Neural cell (in vitro differentiated cells): ENCODE measurements around the gene DNAAF9. TPM values are rescaled to one million over a fixed set of nuclear protein-coding genes. Genes with fewer than 3 reads are reported as not detected.

Source experiments
- H2AFZ ChIP-seq: fragments of 200-600, 300-800 bp; sonication (generic), shearing (Covaris generic); 2 replicates; pipeline ENCODE4 v1.6.0; 2014; ENCODE audit warnings: low read depth, mild to moderate bottlenecking, antibody characterized with exemption, low read length, moderate library complexity
- H3F3A ChIP-seq: fragments of 200-600 bp; shearing (Covaris generic); 2 replicates; pipeline ENCODE4 v1.6.1; 2016; ENCODE audit warnings: mild to moderate bottlenecking, moderate library complexity, mixed read lengths, antibody characterized with exemption, low read length; ENCODE audit not compliant: insufficient read depth, poor library complexity, severe bottlenecking
- H3K27ac ChIP-seq: fragments of 200-600, 300-800 bp; sonication (generic), shearing (Covaris generic); 2 replicates; pipeline ENCODE4 v1.5.1; 2014; ENCODE audit warnings: mild to moderate bottlenecking, low read length, moderate library complexity
- H3K27me3 ChIP-seq: fragments of 300-800, 200-600 bp; sonication (generic), shearing (Covaris generic); 2 replicates; pipeline ENCODE4 v1.6.0; 2014; ENCODE audit warnings: mild to moderate bottlenecking, low read depth, low read length, moderate library complexity; ENCODE audit not compliant: insufficient read depth
- H3K36me3 ChIP-seq: fragments of 300-800, 200-600 bp; sonication (generic), shearing (Covaris generic); 2 replicates; pipeline ENCODE4 v1.5.1; 2014; ENCODE audit warnings: mild to moderate bottlenecking, antibody characterized with exemption, low read length, moderate library complexity; ENCODE audit not compliant: insufficient read depth
- H3K4me2 ChIP-seq: fragments of 300-800, 200-600 bp; sonication (generic), shearing (Covaris generic); 2 replicates; pipeline ENCODE4 v1.6.0; 2014; ENCODE audit warnings: mild to moderate bottlenecking, low read length
- H3K4me3 ChIP-seq: fragments of 300-800, 200-600 bp; sonication (generic), shearing (Covaris generic); 2 replicates; pipeline ENCODE4 v1.5.1; 2014; ENCODE audit warnings: mild to moderate bottlenecking, low read length, moderate library complexity
- H3K79me2 ChIP-seq: fragments of 200-600 bp; shearing (Covaris generic); replicated peaks from 2 replicates; pipeline ENCODE4 v1.6.0; 2014; ENCODE audit warnings: mild to moderate bottlenecking, low read length, moderate library complexity; ENCODE audit not compliant: insufficient read depth
- H3K9ac ChIP-seq: fragments of 300-800, 200-600 bp; sonication (generic), shearing (Covaris generic); 2 replicates; pipeline ENCODE4 v1.6.1; 2016; ENCODE audit warnings: mild to moderate bottlenecking, low read length, mixed read lengths
- H3K9me2 ChIP-seq: fragments of 200-600 bp; shearing (Covaris generic); 2 replicates; pipeline ENCODE4 v1.6.1; 2016; ENCODE audit warnings: mild to moderate bottlenecking, low read length, mixed read lengths; ENCODE audit not compliant: insufficient read depth
- H3K9me3 ChIP-seq: fragments of 200-600, 300-800 bp; sonication (generic), shearing (Covaris generic); 2 replicates; pipeline ENCODE4 v1.6.1; 2016; ENCODE audit warnings: mild to moderate bottlenecking, mixed run types, low read length, moderate library complexity, mixed read lengths
- H4K20me1 ChIP-seq: fragments of 200-600 bp; shearing (Covaris generic); 2 replicates; pipeline ENCODE4 v1.6.1; 2016; ENCODE audit warnings: mild to moderate bottlenecking, mixed run types; ENCODE audit not compliant: insufficient read depth
- CTCF ChIP-seq: fragments of 450-650 bp; IDR thresholded peaks from 2 replicates; pipeline ENCODE4 v1.5.1; 2014; ENCODE audit warnings: antibody characterized with exemption, mild to moderate bottlenecking, moderate library complexity; ENCODE audit not compliant: poor library complexity, severe bottlenecking
- EP300 ChIP-seq: fragments of 450-650 bp; conservative IDR thresholded peaks from 2 replicates; pipeline ENCODE4 v1.6.1; 2014; ENCODE audit warnings: antibody characterized with exemption, mild to moderate bottlenecking, moderate library complexity; ENCODE audit not compliant: poor library complexity, severe bottlenecking
- EZH2 ChIP-seq: fragments of 200-600, 300-800 bp; shearing (Covaris generic), sonication (generic); IDR thresholded peaks from 2 replicates; pipeline ENCODE4 v1.6.1; 2014; ENCODE audit warnings: antibody characterized with exemption, low read length, borderline replicate concordance, mild to moderate bottlenecking; ENCODE audit not compliant: insufficient read depth, poor library complexity, severe bottlenecking
- MXI1 ChIP-seq: fragments of 450-650 bp; conservative IDR thresholded peaks from 2 replicates; pipeline ENCODE4 v1.6.1; 2014; ENCODE audit warnings: antibody characterized with exemption, mild to moderate bottlenecking; ENCODE audit not compliant: poor library complexity, severe bottlenecking
- POLR2AphosphoS5 ChIP-seq: IDR thresholded peaks from 2 replicates; pipeline ENCODE4 v1.6.1; 2012
- RAD21 ChIP-seq: fragments of 450-650 bp; conservative IDR thresholded peaks from 2 replicates; pipeline ENCODE4 v1.6.1; 2014; ENCODE audit warnings: antibody characterized with exemption, mild to moderate bottlenecking, moderate library complexity
- REST ChIP-seq: IDR thresholded peaks from 2 replicates; pipeline ENCODE4 v1.6.1; 2012; ENCODE audit warnings: borderline replicate concordance
- SMC3 ChIP-seq: fragments of 450-650 bp; conservative IDR thresholded peaks from 2 replicates; pipeline ENCODE4 v1.6.1; 2014; ENCODE audit warnings: antibody characterized with exemption, mild to moderate bottlenecking, moderate library complexity; ENCODE audit not compliant: poor library complexity
- TAF1 ChIP-seq: IDR thresholded peaks from 2 replicates; pipeline ENCODE4 v1.6.1; 2012; ENCODE audit warnings: low read depth
- polyA plus RNA-seq: library from polyadenylated mRNA; depleted of rRNA; stranded (reverse); fragments of >200 nt; gene quantifications from 2 replicates; pipeline ENCODE4 v1.2.3, GENCODE V29; 2014

The DNAAF9 gene
- polyA plus RNA-seq, 1 donor from 2014 or later = 58.0 TPM

GRCh38 chr20:3392756-3393155, 14.7 kb downstream of the DNAAF9 start:
- no peaks in the 10 kb centered on the region for H3K36me3 ChIP-seq
- H3F3A ChIP-seq = no peaks in the 10 kb centered on the region
- H3K4me3 ChIP-seq = no peak overlapping the region
- H3K9me3 ChIP-seq = no peaks in the 10 kb centered on the region
- no peak overlapping the region for H3K9ac ChIP-seq
- no peaks in the 10 kb centered on the region for H3K9me2 ChIP-seq
- TF ChIP-seq TAF1 (no peak), SMC3 (no peak), RAD21 (no peak), MXI1 (no peak), POLR2AphosphoS5 (no peak), EZH2 (no peak), EP300 (no peak), CTCF (no peak), REST (no peak)
- H3K4me2 ChIP-seq = no peak overlapping the region
- no peak overlapping the region for H2AFZ ChIP-seq
- H3K27ac ChIP-seq = no peak overlapping the region
- no peaks in the 10 kb centered on the region for H4K20me1 ChIP-seq
- H3K79me2 ChIP-seq = peaks cover 74% of the 10 kb centered on the region
- no peaks in the 10 kb centered on the region for H3K27me3 ChIP-seq

- no peaks in the 10 kb centered on the region for H3F3A ChIP-seq
- TF ChIP-seq MXI1 (no peak), EP300 (no peak)
- no peak overlapping the region for H3K4me2 ChIP-seq
- no peak overlapping the region for H3K4me3 ChIP-seq
- H3K27me3 ChIP-seq = no peaks in the 10 kb centered on the region
- no peaks in the 10 kb centered on the region for H3K9me3 ChIP-seq
- no peaks in the 10 kb centered on the region for H3K9me2 ChIP-seq
- peaks cover 80% of the 10 kb centered on the region for H3K79me2 ChIP-seq
- no peaks in the 10 kb centered on the region for H3K36me3 ChIP-seq
- no peak overlapping the region for H2AFZ ChIP-seq
- no peaks in the 10 kb centered on the region for H4K20me1 ChIP-seq
- no peak overlapping the region for H3K27ac ChIP-seq
- no peak overlapping the region for H3K9ac ChIP-seq
Observed at GRCh38 chr20:3390759-3391425, 16.6 kb downstream of the DNAAF9 start.
